ENCODE results near the gene SGF29. TPM values are rescaled to one million over a fixed set of nuclear protein-coding genes. Genes with fewer than 3 reads are reported as not detected.
"Not testable (repeated sequence)": the region's sequence is repeated elsewhere in the genome, so short reads cannot be mapped to it uniquely, and the experiment has no call there.

The SGF29 gene
- total RNA-seq, 2 donors from 2014 or later, result 42.4 to 60.0 TPM

DNA sequence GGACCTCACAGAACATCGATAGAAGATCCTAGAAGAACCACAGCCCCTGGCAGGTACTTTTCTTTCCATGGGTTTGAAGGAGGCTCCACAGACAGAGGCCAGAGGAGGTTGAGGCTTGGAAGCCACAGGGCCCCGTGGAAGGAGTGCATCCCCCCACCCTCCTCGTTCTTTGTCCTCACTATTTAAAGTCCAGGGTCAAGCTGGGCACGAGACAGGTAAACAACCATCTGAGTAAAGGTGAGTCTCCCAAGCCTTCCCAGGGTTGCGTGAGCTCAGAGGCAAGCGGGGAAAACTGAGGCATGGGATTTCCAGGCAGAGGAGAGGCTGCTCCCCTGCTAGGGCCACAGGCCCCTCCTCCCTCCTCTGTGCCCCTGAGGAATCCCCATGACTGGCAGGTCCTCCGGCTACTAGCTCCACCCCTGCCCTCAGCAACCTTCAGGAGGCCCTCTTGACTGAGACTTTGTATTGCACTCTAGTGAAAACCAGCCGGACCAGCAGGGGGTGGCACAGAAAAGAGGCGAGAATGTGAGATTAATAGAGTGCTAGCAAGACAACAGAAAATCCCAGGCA lies 44.1 kb downstream of the SGF29 start:
- H3K27ac Mint-ChIP-seq, result no peak overlapping the region
- H3K9me3 Mint-ChIP-seq, result no peaks in the 10 kb centered on the region
- H3K4me1 Mint-ChIP-seq (ENCODE audit: low read depth), result no peaks in the 10 kb centered on the region
- H3K36me3 Mint-ChIP-seq (ENCODE audit: insufficient read depth in 2 of 2), result no peaks in the 10 kb centered on the region
- ATAC-seq (replicated peaks in 1 of 2) (no peak), DNase-seq (no peak)
- H3K27me3 Mint-ChIP-seq (ENCODE audit: low read depth), result no peaks in the 10 kb centered on the region
- H3K4me3 Mint-ChIP-seq, result no peak overlapping the region

DNA sequence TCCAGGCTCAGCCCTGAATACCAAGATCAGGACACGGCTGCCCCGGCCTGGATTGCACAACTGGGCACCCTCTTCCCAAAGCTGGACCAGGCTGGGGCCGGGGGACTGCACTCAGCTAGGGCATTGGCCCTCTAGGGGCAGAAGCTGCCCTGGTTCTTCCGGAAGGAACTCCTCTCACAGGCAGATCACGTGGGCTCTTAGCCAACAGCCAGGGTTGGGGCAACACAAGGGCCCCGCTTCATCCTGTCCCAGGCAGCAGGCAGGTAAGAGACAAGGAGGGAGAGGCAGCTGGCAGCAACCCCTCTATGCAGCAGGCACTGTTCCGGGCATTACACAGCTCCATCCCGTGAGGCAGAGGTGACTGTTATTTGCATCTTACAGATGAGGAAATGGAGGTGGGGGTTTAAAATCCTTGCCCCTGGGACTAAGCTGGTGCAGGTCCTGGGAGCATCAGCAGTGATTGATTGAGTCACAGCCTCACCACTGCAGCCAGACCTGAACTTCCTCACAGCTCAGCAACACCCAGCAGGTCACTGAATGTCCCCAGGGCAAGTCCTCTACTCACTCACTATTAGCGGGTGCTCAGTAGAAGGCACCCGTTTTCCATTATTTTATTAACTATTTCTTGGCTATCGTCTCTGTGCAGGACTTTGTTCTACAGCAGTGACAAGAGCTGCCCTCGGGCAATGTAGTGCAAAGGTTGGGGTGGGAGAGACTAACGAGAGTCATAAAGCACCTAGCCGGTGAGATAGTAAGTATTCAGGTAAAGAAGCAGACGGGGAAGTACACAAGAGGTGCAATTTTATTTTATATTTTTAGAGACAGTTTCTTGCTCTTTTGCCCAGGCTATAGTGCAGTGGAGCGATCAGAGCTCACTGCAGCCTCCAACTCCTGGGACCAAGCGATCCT lies 45.9 kb downstream of the SGF29 start:
- ATAC-seq (replicated peaks in 1 of 2), result peak; percentile 90 to 95
- not testable (repeated sequence) for DNase-seq; H3K9me3 Mint-ChIP-seq; H3K36me3 Mint-ChIP-seq (ENCODE audit: insufficient read depth in 2 of 2); H3K27ac Mint-ChIP-seq; H3K4me1 Mint-ChIP-seq (ENCODE audit: low read depth); H3K27me3 Mint-ChIP-seq (ENCODE audit: low read depth); H3K4me3 Mint-ChIP-seq

DNA sequence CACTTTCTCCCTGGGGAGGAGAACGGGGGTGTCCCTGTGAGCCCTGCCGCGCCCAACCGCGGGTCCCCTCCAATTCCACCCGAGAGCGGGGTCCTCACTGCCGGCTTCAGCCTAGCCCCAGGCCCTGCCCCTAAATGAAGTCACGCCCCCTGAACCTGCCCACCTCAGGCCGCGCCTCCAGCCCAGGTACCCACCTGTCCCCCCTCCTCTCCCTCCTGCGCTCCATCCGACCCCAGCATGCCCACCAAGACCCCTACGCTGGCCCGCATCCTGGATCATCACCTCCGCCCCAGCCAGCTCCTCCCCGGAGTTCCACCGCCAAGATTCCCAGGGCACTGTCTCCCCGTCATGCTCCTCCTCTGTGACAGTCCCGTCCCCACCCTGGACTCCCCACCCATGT lies 47.2 kb downstream of the SGF29 start:
- not testable (repeated sequence) for H3K4me1 Mint-ChIP-seq (ENCODE audit: low read depth); ATAC-seq (replicated peaks in 1 of 2); H3K27ac Mint-ChIP-seq; H3K36me3 Mint-ChIP-seq (ENCODE audit: insufficient read depth in 2 of 2); DNase-seq; H3K9me3 Mint-ChIP-seq; H3K27me3 Mint-ChIP-seq (ENCODE audit: low read depth); H3K4me3 Mint-ChIP-seq

DNA sequence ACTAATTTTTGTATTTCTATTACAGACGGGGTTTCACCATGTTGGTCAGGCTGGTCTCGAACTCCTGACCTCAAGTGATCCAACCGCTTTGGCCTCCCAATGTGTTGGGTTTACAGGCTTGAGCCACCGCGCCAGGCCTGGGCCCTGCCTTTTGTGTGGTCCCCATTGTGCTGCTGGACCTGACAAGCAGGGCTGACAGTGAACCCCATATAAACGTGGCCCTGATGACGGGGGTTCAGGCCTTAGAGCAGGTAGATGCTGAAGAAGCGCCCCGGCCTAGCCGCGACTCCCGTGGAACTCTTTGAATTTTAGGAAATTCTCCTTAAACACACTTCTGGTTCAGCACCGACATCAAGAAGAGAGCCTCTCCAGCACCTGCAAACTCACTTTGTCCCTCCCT lies 47.9 kb downstream of the SGF29 start:
- H3K27me3 Mint-ChIP-seq (ENCODE audit: low read depth); H3K27ac Mint-ChIP-seq; ATAC-seq (replicated peaks in 1 of 2); H3K4me1 Mint-ChIP-seq (ENCODE audit: low read depth); H3K9me3 Mint-ChIP-seq; DNase-seq; H3K36me3 Mint-ChIP-seq (ENCODE audit: insufficient read depth in 2 of 2): not testable (repeated sequence)
- H3K4me3 Mint-ChIP-seq, result peak overlapping the region in 1 of 2 donors; percentile 13

DNA sequence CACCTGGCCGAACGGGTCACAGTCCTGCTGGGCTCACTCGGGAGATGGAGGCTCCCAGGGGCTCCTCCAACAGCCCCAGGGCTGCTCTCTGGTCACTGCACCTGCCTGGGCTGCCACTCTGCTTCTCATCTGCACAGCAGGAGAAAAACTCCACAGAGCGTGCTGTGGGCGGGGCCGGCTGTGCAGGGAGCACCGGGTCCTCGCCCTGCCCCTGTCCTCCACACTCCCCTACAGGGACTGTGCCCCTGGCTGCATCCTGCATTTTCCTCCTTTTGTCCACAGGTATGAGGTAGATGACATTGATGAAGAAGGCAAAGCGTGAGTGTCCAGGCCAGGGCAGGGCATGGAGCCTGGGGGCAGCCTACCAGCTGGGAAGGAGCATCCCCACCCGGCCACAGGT lies 48.3 kb downstream of the SGF29 start:
- not testable (repeated sequence) for H3K27me3 Mint-ChIP-seq (ENCODE audit: low read depth); DNase-seq; ATAC-seq (replicated peaks in 1 of 2); H3K27ac Mint-ChIP-seq; H3K9me3 Mint-ChIP-seq; H3K4me1 Mint-ChIP-seq (ENCODE audit: low read depth); H3K36me3 Mint-ChIP-seq (ENCODE audit: insufficient read depth in 2 of 2); H3K4me3 Mint-ChIP-seq

DNA sequence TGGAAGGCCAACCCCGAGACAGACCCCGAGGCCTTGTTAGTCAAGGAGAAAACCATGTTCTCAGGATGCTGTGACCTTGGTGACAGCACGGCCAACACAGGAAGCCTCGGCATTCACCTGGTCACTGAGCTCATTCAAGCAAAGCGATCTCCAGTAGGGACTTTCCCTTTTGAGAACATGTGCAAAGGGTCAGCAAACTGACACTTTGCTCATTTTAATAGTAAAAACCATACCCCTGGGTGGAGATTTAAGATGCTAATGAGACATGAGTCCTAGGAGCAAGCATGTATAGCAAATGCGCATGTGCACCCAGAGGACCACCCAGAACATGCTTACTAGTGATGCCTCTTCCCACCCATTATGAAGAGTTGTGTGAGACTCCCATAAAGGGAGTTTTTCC lies 48.8 kb downstream of the SGF29 start:
- Mint-ChIP-seq H3K27ac (no peak overlapping the region), H3K4me1 (ENCODE audit: low read depth) (no peaks in the 10 kb centered on the region), H3K9me3 (no peaks in the 10 kb centered on the region), H3K27me3 (ENCODE audit: low read depth) (no peaks in the 10 kb centered on the region), H3K36me3 (ENCODE audit: insufficient read depth in 2 of 2) (no peaks in the 10 kb centered on the region), H3K4me3 (no peak overlapping the region)
- DNase-seq (no peak), ATAC-seq (replicated peaks in 1 of 2) (no peak)

DNA sequence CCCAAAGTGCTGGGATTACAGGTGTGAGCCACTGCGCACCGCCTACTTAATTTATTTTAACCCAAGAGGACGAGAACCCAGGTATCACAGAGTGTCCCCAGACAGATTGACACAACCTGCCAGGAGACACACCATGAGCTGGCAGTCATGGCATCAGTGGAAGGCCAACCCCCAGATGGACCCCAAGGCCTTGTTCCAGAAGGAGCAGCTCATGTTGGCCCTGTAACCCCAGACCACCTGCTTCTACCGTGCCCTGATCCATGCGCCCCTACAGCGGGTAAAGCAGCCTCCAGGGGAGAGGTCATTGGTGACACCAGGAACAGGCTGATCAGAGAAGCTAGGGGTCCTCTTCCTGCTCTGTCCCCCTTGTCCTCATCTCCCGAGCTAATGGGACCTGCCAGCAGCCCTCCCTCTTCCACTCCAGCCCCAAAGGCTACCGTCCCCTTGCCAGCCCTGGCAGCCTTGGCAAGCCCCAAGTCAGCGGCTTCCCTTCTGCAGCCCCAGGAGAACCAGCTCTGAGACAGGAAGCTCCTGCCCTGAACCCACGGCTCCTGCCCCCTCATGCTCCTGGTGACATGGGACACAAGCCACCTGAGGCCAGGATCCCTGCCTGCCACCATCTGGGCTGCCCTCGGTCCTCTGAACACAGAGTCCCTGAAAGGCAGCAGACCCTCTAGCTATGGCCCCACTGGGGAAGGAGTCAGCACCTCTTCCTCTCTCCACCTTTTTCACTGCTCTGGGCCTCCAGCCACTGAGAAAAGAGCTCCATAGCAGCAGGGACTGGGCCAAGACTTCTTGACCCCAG lies 49.9 kb downstream of the SGF29 start:
- Mint-ChIP-seq H3K4me3 (no peak overlapping the region), H3K27me3 (ENCODE audit: low read depth) (no peaks in the 10 kb centered on the region), H3K27ac (no peak overlapping the region), H3K4me1 (ENCODE audit: low read depth) (no peaks in the 10 kb centered on the region), H3K9me3 (no peaks in the 10 kb centered on the region), H3K36me3 (ENCODE audit: insufficient read depth in 2 of 2) (no peaks in the 10 kb centered on the region)
- ATAC-seq (replicated peaks in 1 of 2) (no peak), DNase-seq (no peak)

DNA sequence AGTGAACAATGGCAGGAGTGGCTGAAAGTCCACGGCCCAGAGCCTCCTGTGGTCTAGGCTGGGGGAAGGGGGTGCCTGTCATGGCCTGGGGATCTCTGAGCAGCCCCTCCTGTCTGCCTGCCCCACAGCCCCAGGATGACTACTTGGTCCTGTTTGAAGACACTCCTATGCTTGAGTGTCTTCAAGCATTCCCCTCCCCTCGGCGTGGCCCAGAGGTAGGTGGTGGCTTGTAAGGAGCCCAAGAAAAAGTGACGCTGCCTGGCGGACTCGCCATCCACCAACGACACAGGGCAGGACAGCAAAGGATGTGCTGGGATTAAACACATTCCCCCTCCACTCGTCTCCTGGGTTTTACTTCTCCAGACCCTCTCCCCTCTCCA lies 50.5 kb downstream of the SGF29 start:
- H3K27ac Mint-ChIP-seq, result no peak overlapping the region
- H3K27me3 Mint-ChIP-seq (ENCODE audit: low read depth), result no peaks in the 10 kb centered on the region
- no peak overlapping the region for H3K4me3 Mint-ChIP-seq
- no peaks in the 10 kb centered on the region for H3K9me3 Mint-ChIP-seq
- H3K4me1 Mint-ChIP-seq (ENCODE audit: low read depth), result no peaks in the 10 kb centered on the region
- no peaks in the 10 kb centered on the region for H3K36me3 Mint-ChIP-seq (ENCODE audit: insufficient read depth in 2 of 2)
- ATAC-seq (replicated peaks in 1 of 2), result no peak
- no peak for DNase-seq

DNA sequence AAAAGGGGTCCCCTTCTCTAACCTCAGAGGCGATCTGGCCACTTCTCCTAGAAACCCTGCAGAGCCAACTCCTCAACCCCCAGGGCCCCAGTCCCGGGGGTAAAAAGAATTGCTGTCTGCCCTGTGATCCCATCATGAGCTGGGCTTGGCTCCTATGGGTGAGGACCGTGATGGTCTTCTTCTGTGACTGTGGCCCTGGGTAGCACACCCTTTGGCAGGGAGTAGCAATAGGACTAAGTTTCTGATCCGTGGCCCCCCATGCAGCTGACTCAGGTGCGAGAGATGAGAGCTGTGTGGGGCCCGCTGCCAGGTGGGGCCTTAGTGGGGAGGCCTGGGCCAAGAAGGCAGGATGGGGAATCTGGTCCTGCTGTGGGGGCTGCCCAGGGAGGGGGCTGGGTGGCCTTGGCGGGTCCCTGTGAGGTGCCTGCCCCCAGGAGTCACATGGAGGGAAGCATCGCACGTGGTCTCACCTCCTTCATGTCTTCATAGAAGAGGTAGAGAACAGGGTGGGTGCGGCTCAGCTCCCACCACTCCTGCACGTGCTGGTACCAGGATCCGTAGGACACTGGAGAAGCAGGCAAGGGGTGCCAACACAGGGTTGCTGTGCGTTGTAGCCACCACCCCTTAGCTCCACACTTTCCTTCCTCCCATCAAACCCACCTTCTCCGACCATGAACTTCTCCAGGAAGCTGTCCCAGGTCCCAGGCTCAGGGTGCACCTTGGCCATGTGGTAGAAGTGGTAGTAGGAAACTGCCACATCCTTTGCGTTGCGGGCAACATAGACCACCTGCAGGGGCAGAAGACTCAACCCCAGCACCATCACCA lies 52.8 kb downstream of the SGF29 start:
- Mint-ChIP-seq H3K4me3 (no peak overlapping the region), H3K27me3 (ENCODE audit: low read depth) (no peaks in the 10 kb centered on the region), H3K4me1 (ENCODE audit: low read depth) (peaks cover 19% of the 10 kb centered on the region), H3K36me3 (ENCODE audit: insufficient read depth in 2 of 2) (no peaks in the 10 kb centered on the region), H3K27ac (no peak overlapping the region), H3K9me3 (no peaks in the 10 kb centered on the region)
- DNase-seq (no peak), ATAC-seq (replicated peaks in 1 of 2) (no peak)

DNA sequence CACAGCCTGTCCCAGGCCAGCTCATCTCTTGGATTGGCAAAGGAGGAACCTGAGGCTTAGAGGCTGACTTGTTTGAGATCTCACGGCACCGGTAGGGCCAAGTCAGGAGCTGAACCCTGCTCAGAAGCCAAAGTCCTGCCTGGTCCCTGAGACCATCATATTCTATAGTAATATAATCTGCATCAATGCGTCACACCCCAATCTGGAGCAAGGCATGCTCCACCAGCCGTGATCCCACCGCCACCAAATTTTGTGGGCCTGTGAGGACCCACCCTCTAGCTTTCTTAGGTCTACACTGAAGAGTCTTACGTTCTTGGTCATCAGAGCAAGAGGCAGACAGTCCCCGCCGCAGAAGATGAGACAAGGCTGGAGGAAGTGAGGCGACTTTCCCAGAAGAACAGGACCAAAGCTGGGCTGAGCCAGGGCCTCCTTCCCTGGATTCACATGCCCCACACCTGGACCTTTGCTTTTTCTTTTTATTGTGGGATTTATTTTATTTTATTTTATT lies 53.5 kb downstream of the SGF29 start:
- H3K27me3 Mint-ChIP-seq (ENCODE audit: low read depth), result no peaks in the 10 kb centered on the region
- H3K4me3 Mint-ChIP-seq, result no peak overlapping the region
- DNase-seq (no peak), ATAC-seq (replicated peaks in 1 of 2) (no peak)
- no peaks in the 10 kb centered on the region for H3K36me3 Mint-ChIP-seq (ENCODE audit: insufficient read depth in 2 of 2)
- H3K4me1 Mint-ChIP-seq (ENCODE audit: low read depth), result peaks cover 19% of the 10 kb centered on the region
- no peak overlapping the region for H3K27ac Mint-ChIP-seq
- H3K9me3 Mint-ChIP-seq, result no peaks in the 10 kb centered on the region

DNA sequence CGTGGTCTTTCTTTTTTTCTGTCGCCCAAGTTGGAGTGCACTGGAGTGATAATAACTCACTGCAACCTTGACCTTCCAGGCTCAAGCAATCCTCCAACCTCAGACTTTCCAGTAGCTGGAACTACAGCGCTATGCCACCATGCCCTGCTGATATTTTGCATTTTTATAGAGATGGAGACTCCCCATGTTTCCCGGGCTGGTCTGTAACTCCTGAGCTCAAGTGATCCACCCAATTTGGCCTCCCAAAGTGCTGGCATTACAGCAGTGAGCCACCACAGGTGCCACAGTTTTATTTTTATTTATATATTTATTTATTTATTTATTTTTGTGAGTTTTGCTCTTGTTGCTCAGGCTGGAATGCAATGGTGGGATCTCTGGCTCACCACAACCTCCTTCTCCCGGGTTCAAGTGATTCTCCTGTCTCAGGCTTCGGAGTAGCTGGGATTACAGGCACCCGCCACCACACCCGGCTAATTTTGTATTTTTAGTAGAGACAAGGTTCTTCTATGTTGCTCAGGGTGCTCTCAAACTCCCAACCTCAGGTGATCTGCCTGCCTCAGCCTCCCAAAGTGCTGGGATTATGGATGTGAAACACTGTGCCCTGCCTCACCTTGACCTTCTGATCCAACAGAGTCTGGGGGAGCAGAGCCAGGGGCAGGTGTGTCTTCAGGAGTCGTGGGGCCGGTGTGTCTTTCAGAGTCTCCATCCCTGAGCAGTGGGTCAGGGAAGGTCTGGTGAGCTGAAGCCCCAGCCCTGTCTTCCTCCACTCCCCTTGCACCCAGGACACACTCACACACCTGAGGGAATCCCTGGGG lies 54.2 kb downstream of the SGF29 start:
- H3K27me3 Mint-ChIP-seq (ENCODE audit: low read depth); DNase-seq; H3K9me3 Mint-ChIP-seq; H3K27ac Mint-ChIP-seq; H3K36me3 Mint-ChIP-seq (ENCODE audit: insufficient read depth in 2 of 2); H3K4me3 Mint-ChIP-seq; ATAC-seq (replicated peaks in 1 of 2): not testable (repeated sequence)
- peaks cover 19% of the 10 kb centered on the region for H3K4me1 Mint-ChIP-seq (ENCODE audit: low read depth)

DNA sequence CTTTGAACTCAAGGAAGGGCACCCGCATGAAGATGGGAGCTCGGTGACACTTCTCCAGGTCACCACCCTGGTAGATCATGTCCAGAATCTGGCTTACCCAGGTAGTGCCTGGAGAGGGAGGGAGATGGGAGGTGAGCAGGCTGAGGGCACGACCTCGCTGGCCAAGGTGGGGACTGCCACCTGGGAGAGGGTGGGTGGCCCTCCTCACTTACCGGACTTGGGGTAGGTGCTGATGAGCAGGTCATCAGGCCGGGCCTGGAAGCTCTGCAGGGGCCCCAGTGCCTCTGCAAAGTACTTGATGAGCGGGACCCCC lies 54.7 kb downstream of the SGF29 start:
- not testable (repeated sequence) for H3K9me3 Mint-ChIP-seq; H3K4me3 Mint-ChIP-seq; DNase-seq; H3K27ac Mint-ChIP-seq; H3K36me3 Mint-ChIP-seq (ENCODE audit: insufficient read depth in 2 of 2); H3K27me3 Mint-ChIP-seq (ENCODE audit: low read depth); ATAC-seq (replicated peaks in 1 of 2)
- peaks cover 19% of the 10 kb centered on the region for H3K4me1 Mint-ChIP-seq (ENCODE audit: low read depth)
